Gastrocnemius medialis (tissue), 4 donors: ENCODE measurements around the gene LRRC8A.
"Not testable (repeated sequence)": the region's sequence is repeated elsewhere in the genome, so short reads cannot be mapped to it uniquely, and the experiment has no call there.

Source experiments
- CTCF ChIP-seq, 5 experiments: fragments of 450-650 bp in 3 of 5; fragments of 200-600 bp in 2 of 5; sonication (generic) in 2 of 5; IDR thresholded peaks in 4 of 5; conservative IDR thresholded peaks in 1 of 5; 1 replicate in 4 of 5; 2 replicates in 1 of 5; pipeline ENCODE4 v1.5.1; 2016 to 2019; ENCODE audit warnings: antibody characterized with exemption in 5 of 5, mild to moderate bottlenecking in 3 of 5, moderate library complexity in 3 of 5
- POLR2A ChIP-seq, 2 donors: fragments of 450-650 bp; IDR thresholded peaks; one replicate each; pipeline ENCODE4 v1.6.1; 2017; ENCODE audit warnings: antibody characterized with exemption in 2 of 2, mild to moderate bottlenecking in 2 of 2, moderate library complexity in 2 of 2

GRCh38 chr9:128870941-128871265 is 11.0 kb upstream of the LRRC8A start:
- not testable (repeated sequence) for TF ChIP-seq CTCF (IDR thresholded peaks at IDR 0.05 in 4 of 5, conservative IDR thresholded peaks at IDR 0.05 in 1 of 5); POLR2A (IDR thresholded peaks at IDR 0.05)
